Peyer's patch (tissue), 4 donors: ENCODE data around the gene PPP1R36.

Experiments used
- CTCF ChIP-seq, 6 experiments: fragments of 450-650 bp in 4 of 6; fragments of 200-600 bp in 2 of 6; sonication (generic) in 1 of 6; IDR thresholded peaks; one replicate each; pipeline ENCODE4 v1.5.1; 2017 to 2019; ENCODE audit warnings: antibody characterized with exemption in 6 of 6, mild to moderate bottlenecking in 3 of 6, moderate library complexity in 1 of 6
- POLR2A ChIP-seq, 2 donors: fragments of 450-650 bp; IDR thresholded peaks; one replicate each; pipeline ENCODE4 v1.5.1; 2017; ENCODE audit warnings: antibody characterized with exemption in 2 of 2, mild to moderate bottlenecking in 2 of 2, moderate library complexity in 2 of 2

DNA sequence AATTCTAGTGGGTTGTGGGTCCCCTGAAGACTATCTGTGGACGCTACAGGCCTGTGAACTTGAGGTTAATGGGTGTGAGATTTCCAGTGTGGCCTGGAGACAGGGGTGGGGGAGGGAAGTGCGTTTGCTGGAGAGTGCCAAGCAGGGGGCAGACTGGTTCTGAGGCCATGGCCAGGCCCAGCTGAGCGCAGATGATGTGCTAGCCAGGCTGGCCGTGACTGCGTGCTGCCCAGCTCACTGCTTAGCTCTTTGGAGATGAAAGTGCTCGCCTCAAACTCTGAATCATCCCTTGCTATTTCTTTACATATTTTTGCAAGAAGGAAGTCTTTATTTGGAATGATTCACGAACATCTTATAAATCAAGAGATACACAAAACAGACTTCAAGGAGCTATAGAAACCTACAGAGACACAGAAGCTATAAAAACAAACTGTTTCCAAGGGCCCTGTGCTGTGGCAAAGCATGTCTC is 79.2 kb downstream of the PPP1R36 start:
- no peak for TF ChIP-seq CTCF (IDR thresholded peaks at IDR 0.05)
- TF ChIP-seq POLR2A (IDR thresholded peaks at IDR 0.05) = no peak
